WTC11 (cell line): ENCODE measurements around the gene CARMIL1. TPM values are rescaled to one million over a fixed set of nuclear protein-coding genes. Genes with fewer than 3 reads are reported as not detected.

Experiments
- ATAC-seq: fragments of 200-7000 bp; cut with Tn5 transposase; 2 replicates; pipeline ENCODE4 v1.10.0; 2021; ENCODE audit warnings: mild to moderate bottlenecking, moderate library complexity
- CTCF ChIA-PET: fragments of 300-600 bp; sonication (Branson Sonifier 250); formaldehyde crosslinking; loops from one replicate; lab custom pipeline; 2021; ENCODE audit warnings: antibody characterized with exemption; lab: Charles Lee
- POLR2A ChIA-PET: fragments of 350-600 bp; sonication (Branson Sonifier 250); formaldehyde crosslinking; loops from one replicate; lab custom pipeline; 2021; ENCODE audit warnings: antibody characterized with exemption; lab: Charles Lee
- DNase-seq: peaks from one replicate; pipeline ENCODE4 v3.0.0; 2021; ENCODE audit warnings: low spot score
- H3K27ac Mint-ChIP-seq: 2 replicates; pipeline ENCODE4 v1.8.0; 2021; ENCODE audit warnings: mixed read lengths
- H3K27me3 Mint-ChIP-seq: 2 replicates; pipeline ENCODE4 v1.8.0; 2021; ENCODE audit warnings: low read depth, mild to moderate bottlenecking, moderate library complexity, mixed read lengths
- H3K36me3 Mint-ChIP-seq: 2 replicates; pipeline ENCODE4 v1.8.0; 2021; ENCODE audit warnings: mixed read lengths
- H3K4me1 Mint-ChIP-seq: 2 replicates; pipeline ENCODE4 v1.8.0; 2022; ENCODE audit warnings: mixed read lengths
- H3K4me3 Mint-ChIP-seq: 2 replicates; pipeline ENCODE4 v1.8.0; 2021; ENCODE audit warnings: mild to moderate bottlenecking, moderate library complexity, mixed read lengths
- H3K9me3 Mint-ChIP-seq: 2 replicates; pipeline ENCODE4 v1.8.0; 2021; ENCODE audit warnings: mixed read lengths
- CBFB ChIP-seq: sonication (generic); formaldehyde crosslinking; IDR thresholded peaks from 2 replicates; pipeline ENCODE4 v1.8.1; 2022; ENCODE audit warnings: mild to moderate bottlenecking, low read depth, missing genetic modification reagents
- E2F1 ChIP-seq: sonication (generic); formaldehyde crosslinking; IDR thresholded peaks from 2 replicates; pipeline ENCODE4 v1.8.0; 2022; ENCODE audit warnings: mild to moderate bottlenecking, missing genetic modification reagents
- EMX1 ChIP-seq: fragments of 250-450 bp; sonication (Bioruptor Pico); IDR thresholded peaks from 2 replicates; pipeline ENCODE4 v1.8.0; 2021; ENCODE audit warnings: mild to moderate bottlenecking
- GRHL2 ChIP-seq: fragments of 250-450 bp; sonication (Bioruptor Pico); IDR thresholded peaks from 2 replicates; pipeline ENCODE4 v1.8.0; 2022; ENCODE audit warnings: mild to moderate bottlenecking, moderate library complexity; ENCODE audit not compliant: insufficient replicate concordance, severe bottlenecking
- GTF2I ChIP-seq: fragments of 250-450 bp; sonication (Bioruptor Pico); conservative IDR thresholded peaks from 2 replicates; pipeline ENCODE4 v1.4.0; 2021; ENCODE audit warnings: mild to moderate bottlenecking
- KAT7 ChIP-seq: sonication (generic); formaldehyde crosslinking; IDR thresholded peaks from 2 replicates; pipeline ENCODE4 v1.8.1; 2023; ENCODE audit warnings: missing genetic modification reagents, mild to moderate bottlenecking, borderline replicate concordance
- MAX ChIP-seq: sonication (generic); formaldehyde crosslinking; IDR thresholded peaks from 2 replicates; pipeline ENCODE4 v1.8.0; 2022; ENCODE audit warnings: mild to moderate bottlenecking, missing genetic modification reagents
- NR1H2 ChIP-seq: sonication (generic); formaldehyde crosslinking; IDR thresholded peaks from 2 replicates; pipeline ENCODE4 v1.9.0; 2021; ENCODE audit warnings: mild to moderate bottlenecking, moderate library complexity, missing genetic modification reagents
- PRRX2 ChIP-seq: fragments of 250-450 bp; sonication (Bioruptor Pico); IDR thresholded peaks from 2 replicates; pipeline ENCODE4 v1.8.0; 2021; ENCODE audit warnings: mild to moderate bottlenecking
- RELA ChIP-seq: sonication (generic); formaldehyde crosslinking; IDR thresholded peaks from 2 replicates; pipeline ENCODE4 v1.8.1; 2022; ENCODE audit warnings: missing genetic modification reagents, mild to moderate bottlenecking, borderline replicate concordance
- SMAD3 ChIP-seq: sonication (generic); formaldehyde crosslinking; IDR thresholded peaks from 2 replicates; pipeline ENCODE4 v1.8.0; 2022; ENCODE audit warnings: missing genetic modification reagents, mild to moderate bottlenecking, borderline replicate concordance
- SMAD4 ChIP-seq: sonication (generic); formaldehyde crosslinking; IDR thresholded peaks from 2 replicates; pipeline ENCODE4 v1.8.0; 2022; ENCODE audit warnings: mild to moderate bottlenecking, missing genetic modification reagents
- STAT6 ChIP-seq: sonication (generic); formaldehyde crosslinking; conservative IDR thresholded peaks from 2 replicates; pipeline ENCODE4 v1.8.1; 2023; ENCODE audit warnings: mild to moderate bottlenecking, low read depth, missing genetic modification reagents, moderate library complexity
- TCF7 ChIP-seq: sonication (generic); formaldehyde crosslinking; IDR thresholded peaks from 2 replicates; pipeline ENCODE4 v1.8.0; 2022; ENCODE audit warnings: mild to moderate bottlenecking, low read depth, missing genetic modification reagents, moderate library complexity
- TP53 ChIP-seq: sonication (generic); formaldehyde crosslinking; IDR thresholded peaks from 2 replicates; pipeline ENCODE4 v1.8.1; 2023; ENCODE audit warnings: mild to moderate bottlenecking, missing genetic modification reagents
- ZNF138 ChIP-seq: sonication (generic); formaldehyde crosslinking; conservative IDR thresholded peaks from 2 replicates; pipeline ENCODE4 v1.8.1; 2022; ENCODE audit warnings: mild to moderate bottlenecking, moderate library complexity, missing genetic modification reagents
- ZNF671 ChIP-seq: fragments of 250-450 bp; sonication (Bioruptor Pico); IDR thresholded peaks from 2 replicates; pipeline ENCODE4 v1.8.0; 2021; ENCODE audit warnings: mild to moderate bottlenecking
- total RNA-seq: library from RNA; stranded (reverse); gene quantifications from 3 replicates; pipeline ENCODE4 v1.2.3, GENCODE V29; 2021
- TF ChIP-seq, protein P1 (sequence below): fragments of 250-450 bp; sonication (Bioruptor Pico); IDR thresholded peaks from 2 replicates; pipeline ENCODE4 v1.8.0; 2021; ENCODE audit warnings: mild to moderate bottlenecking
- TF ChIP-seq, protein P2 (sequence below): fragments of 250-450 bp; sonication (Bioruptor Pico); conservative IDR thresholded peaks from 2 replicates; pipeline ENCODE4 v1.9.0; 2021; ENCODE audit warnings: mild to moderate bottlenecking
- TF ChIP-seq, protein P3 (sequence below): sonication (generic); formaldehyde crosslinking; IDR thresholded peaks from 2 replicates; pipeline ENCODE4 v1.8.1; 2022; ENCODE audit warnings: mild to moderate bottlenecking, missing genetic modification reagents, moderate library complexity, borderline replicate concordance

CARMIL1 gene
- total RNA-seq, 1 experiment from 2014 or later: 36.2 TPM

DNA sequence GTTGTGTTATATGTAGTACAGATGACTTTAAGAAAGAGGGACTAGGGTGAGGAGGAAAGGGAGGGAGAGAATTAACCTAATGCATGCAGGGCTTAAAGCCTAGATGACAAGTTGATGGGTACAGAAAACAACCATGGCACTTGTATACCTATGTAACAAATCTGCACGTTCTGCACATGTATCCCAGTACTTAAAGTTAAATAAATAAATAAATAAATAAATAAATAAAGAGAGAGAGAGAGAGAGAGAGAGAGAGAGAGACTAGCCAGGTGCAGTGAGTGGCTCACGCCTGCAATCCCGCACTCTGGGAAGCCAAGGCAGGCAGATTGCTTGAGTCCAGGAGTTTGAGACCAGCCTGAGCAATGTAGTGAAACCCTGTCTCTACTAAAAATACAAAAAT lies 11.5 kb upstream of the CARMIL1 start:
- Mint-ChIP-seq H3K27ac (no peak overlapping the region), H3K4me3 (no peak overlapping the region), H3K27me3 (no peaks in the 10 kb centered on the region; the same call in 1 of the 2 replicates), H3K4me1 (peaks cover 5% of the 10 kb centered on the region), H3K9me3 (peaks cover 7% of the 10 kb centered on the region), H3K36me3 (no peaks in the 10 kb centered on the region)
- ChIA-PET CTCF (no interaction called here), POLR2A (interaction anchor here (0.7 kb wide), 1 partner anchor 17 kb away, joined by 7 read pairs; no protein-coding TSS in a partner anchor)
- DNase-seq (no peak), ATAC-seq (no peak)
- TF ChIP-seq NR1H2 (CRISPR knock-in tag) (no peak), ZNF671 (CRISPR knock-in tag) (no peak), PRRX2 (no peak), RELA (CRISPR knock-in tag) (no peak), GTF2I (CRISPR knock-in tag) (no peak), TP53 (no peak), ZNF138 (CRISPR knock-in tag) (no peak)
- TF ChIP-seq, protein P1, sequence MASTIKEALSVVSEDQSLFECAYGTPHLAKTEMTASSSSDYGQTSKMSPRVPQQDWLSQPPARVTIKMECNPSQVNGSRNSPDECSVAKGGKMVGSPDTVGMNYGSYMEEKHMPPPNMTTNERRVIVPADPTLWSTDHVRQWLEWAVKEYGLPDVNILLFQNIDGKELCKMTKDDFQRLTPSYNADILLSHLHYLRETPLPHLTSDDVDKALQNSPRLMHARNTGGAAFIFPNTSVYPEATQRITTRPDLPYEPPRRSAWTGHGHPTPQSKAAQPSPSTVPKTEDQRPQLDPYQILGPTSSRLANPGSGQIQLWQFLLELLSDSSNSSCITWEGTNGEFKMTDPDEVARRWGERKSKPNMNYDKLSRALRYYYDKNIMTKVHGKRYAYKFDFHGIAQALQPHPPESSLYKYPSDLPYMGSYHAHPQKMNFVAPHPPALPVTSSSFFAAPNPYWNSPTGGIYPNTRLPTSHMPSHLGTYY (CRISPR knock-in tag): no peak
- TF ChIP-seq, protein P2, sequence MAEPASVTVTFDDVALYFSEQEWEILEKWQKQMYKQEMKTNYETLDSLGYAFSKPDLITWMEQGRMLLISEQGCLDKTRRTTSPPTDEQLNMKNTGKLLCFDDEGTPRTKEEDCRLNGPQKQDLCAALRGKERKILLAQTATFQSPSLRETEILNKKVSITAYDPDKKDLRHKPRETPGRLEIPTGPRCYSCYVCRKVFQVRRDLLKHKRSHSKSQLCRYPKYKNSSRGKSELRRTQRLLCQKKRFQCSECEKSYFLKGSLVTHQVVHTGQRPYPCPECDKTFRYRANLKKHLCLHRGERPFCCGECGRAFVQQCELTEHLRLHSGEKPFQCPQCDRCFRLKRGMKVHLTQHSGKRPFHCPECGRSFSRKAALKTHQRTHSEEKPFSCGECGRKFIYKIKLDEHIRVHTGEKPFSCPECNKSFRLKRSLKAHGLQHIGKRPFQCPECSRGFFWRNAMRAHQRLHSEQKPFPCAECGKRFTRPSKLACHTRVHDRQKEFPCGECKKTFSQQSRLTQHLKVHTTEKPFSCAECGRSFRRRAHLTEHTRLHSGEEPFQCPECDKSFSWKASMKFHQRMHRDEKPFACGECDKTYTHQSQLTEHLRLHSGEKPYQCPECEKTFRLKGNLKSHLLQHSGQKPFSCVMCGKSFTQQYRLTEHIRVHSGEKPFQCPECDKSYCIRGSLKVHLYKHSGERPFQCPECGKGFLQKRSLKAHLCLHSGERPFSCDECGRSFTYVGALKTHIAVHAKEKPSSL (CRISPR knock-in tag): no peak

DNA sequence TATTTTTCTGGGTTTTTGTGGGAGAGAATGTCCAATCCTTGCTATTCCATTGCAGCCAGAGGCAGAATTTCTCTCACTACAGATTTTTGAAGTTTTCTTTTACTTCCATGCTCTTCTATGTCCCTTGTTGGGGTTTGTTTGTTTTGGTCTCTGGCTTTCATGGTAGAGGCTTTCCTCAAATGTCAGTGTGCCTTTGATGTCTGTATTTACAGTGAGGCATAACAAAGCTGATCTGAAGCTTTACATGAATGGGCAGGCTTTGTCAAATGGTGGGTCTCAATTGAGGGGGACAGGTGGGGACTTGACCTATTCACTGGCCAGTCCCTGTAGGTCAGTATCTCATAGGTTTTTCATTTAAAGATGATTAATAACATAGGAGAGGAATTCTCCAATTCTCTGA lies 8.6 kb upstream of the CARMIL1 start:
- H3K27ac Mint-ChIP-seq: no peak overlapping the region
- no peak for ATAC-seq
- DNase-seq: no peak
- no peaks in the 10 kb centered on the region for H3K36me3 Mint-ChIP-seq
- H3K9me3 Mint-ChIP-seq: peaks cover 7% of the 10 kb centered on the region
- H3K4me3 Mint-ChIP-seq: no peak overlapping the region
- CTCF ChIA-PET: interaction anchor here (0.5 to 0.9 kb wide), 4 partner anchors 9 to 1292 kb away, joined by 3 to 5 read pairs (median 3); partner anchors contain the start of gene CARMIL1
- peaks cover 5% of the 10 kb centered on the region for H3K4me1 Mint-ChIP-seq
- no peaks in the 10 kb centered on the region for H3K27me3 Mint-ChIP-seq
- TF ChIP-seq, protein P2 (CRISPR knock-in tag): no peak
- TF ChIP-seq EMX1 (no peak), SMAD3 (CRISPR knock-in tag) (no peak), NR1H2 (CRISPR knock-in tag) (no peak), STAT6 (CRISPR knock-in tag) (no peak), MAX (CRISPR knock-in tag) (no peak), E2F1 (CRISPR knock-in tag) (no peak), CBFB (CRISPR knock-in tag) (no peak), ZNF671 (CRISPR knock-in tag) (no peak), KAT7 (no peak), SMAD4 (CRISPR knock-in tag) (no peak), TCF7 (CRISPR knock-in tag) (no peak), GRHL2 (no peak)
- TF ChIP-seq, protein P3, sequence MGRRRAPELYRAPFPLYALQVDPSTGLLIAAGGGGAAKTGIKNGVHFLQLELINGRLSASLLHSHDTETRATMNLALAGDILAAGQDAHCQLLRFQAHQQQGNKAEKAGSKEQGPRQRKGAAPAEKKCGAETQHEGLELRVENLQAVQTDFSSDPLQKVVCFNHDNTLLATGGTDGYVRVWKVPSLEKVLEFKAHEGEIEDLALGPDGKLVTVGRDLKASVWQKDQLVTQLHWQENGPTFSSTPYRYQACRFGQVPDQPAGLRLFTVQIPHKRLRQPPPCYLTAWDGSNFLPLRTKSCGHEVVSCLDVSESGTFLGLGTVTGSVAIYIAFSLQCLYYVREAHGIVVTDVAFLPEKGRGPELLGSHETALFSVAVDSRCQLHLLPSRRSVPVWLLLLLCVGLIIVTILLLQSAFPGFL: no peak
- TF ChIP-seq, all 79 proteins: peak for 0
- POLR2A ChIA-PET: no interaction called here
